Measurements from ENCODE around the gene USP7. TPM values are rescaled to one million over a fixed set of nuclear protein-coding genes. Genes with fewer than 3 reads are reported as not detected.

The USP7 gene
- total RNA-seq, 1 experiment from 2014 or later, result 125 TPM

- ChIA-PET POLR2A (interaction anchor here (0.7 kb wide), 1 partner anchor 35 kb away, joined by 3 read pairs; no protein-coding TSS in a partner anchor), CTCF (interaction anchor here (0.8 kb wide), 1 partner anchor 12 kb away, joined by 4 read pairs; no protein-coding TSS in a partner anchor)
- peaks cover 54% of the 10 kb centered on the region for H3K4me1 ChIP-seq (ENCODE audit: control insufficient read depth, insufficient read depth, low read length)
- TF ChIP-seq, protein P1, sequence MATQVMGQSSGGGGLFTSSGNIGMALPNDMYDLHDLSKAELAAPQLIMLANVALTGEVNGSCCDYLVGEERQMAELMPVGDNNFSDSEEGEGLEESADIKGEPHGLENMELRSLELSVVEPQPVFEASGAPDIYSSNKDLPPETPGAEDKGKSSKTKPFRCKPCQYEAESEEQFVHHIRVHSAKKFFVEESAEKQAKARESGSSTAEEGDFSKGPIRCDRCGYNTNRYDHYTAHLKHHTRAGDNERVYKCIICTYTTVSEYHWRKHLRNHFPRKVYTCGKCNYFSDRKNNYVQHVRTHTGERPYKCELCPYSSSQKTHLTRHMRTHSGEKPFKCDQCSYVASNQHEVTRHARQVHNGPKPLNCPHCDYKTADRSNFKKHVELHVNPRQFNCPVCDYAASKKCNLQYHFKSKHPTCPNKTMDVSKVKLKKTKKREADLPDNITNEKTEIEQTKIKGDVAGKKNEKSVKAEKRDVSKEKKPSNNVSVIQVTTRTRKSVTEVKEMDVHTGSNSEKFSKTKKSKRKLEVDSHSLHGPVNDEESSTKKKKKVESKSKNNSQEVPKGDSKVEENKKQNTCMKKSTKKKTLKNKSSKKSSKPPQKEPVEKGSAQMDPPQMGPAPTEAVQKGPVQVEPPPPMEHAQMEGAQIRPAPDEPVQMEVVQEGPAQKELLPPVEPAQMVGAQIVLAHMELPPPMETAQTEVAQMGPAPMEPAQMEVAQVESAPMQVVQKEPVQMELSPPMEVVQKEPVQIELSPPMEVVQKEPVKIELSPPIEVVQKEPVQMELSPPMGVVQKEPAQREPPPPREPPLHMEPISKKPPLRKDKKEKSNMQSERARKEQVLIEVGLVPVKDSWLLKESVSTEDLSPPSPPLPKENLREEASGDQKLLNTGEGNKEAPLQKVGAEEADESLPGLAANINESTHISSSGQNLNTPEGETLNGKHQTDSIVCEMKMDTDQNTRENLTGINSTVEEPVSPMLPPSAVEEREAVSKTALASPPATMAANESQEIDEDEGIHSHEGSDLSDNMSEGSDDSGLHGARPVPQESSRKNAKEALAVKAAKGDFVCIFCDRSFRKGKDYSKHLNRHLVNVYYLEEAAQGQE (IDR thresholded peaks at IDR 0.05; ENCODE audit: insufficient read depth in 1 of 2, low read depth in 2 of 2, low read length in 1 of 2), result no peak
- TF ChIP-seq POLR2AphosphoS5 (IDR thresholded peaks at IDR 0.05; ENCODE audit: low read depth, low read length) (no peak), TCF7L2 (IDR thresholded peaks at IDR 0.05; ENCODE audit: low read depth, low read length) (no peak), CTCF (IDR thresholded peaks at IDR 0.05) (no peak), SIN3A (IDR thresholded peaks at IDR 0.05; ENCODE audit: borderline replicate concordance, insufficient read depth, low read depth, low read length) (no peak)
- DNase-seq (ENCODE audit: low read depth, low spot score) (no peak), ATAC-seq (no peak)
- H3K27ac ChIP-seq (ENCODE audit: low read length), result no peak overlapping the region
- H3K27me3 ChIP-seq (ENCODE audit: control insufficient read depth, insufficient read depth, low read length), result no peaks in the 10 kb centered on the region
- intact Hi-C loops (cut with micrococcal nuclease; ENCODE audit: unreplicated experiment), result no loop called here
- BruUV-seq (replicated peaks), result no TSS peak
- no peak overlapping the region for H3K4me3 ChIP-seq (ENCODE audit: low read depth in 2 of 2, low read length in 2 of 2)
- no peaks in the 10 kb centered on the region for H3K9me3 ChIP-seq (ENCODE audit: control insufficient read depth, insufficient read depth, low read depth, low read length)
- no peaks in the 10 kb centered on the region for H3K36me3 ChIP-seq (ENCODE audit: control insufficient read depth, insufficient read depth, low read length)
- in situ Hi-C loops (cut with HindIII; ENCODE audit: low pct_unique_long_range_greater_than_20kb, low sequenced_read_pairs), result no loop called here
Measured at GRCh38 chr16:8948831-8949230, 14.9 kb downstream of the USP7 start.

DNA sequence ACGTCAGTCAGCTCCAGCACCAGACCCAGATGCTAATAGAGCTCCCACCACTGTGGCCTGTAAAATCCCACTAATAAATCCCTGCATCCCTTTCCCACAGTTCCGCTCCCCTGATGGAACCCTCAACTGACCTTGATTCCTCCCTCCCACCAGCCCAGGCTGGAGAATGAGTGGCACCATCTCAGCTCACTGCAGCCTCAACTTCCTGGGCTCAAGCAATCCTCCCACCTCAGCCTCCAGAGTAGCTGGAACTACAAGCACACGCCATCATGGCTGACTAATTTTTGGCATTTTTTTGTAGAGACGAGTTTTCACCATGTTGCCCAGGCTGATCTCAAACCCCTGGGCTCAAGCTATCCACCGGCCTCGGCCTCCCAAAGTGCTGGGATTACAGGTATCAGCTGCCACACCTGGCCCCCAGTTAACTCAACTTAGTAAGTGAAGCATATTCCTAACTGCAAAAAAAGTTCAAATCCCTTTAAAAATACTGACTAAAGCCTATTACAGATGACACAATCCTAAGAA, 15.6 kb downstream of the USP7 start:
- POLR2A ChIA-PET, result interaction anchor here (0.7 kb wide), 1 partner anchor 34 kb away, joined by 3 read pairs; no protein-coding TSS in a partner anchor
- DNase-seq (ENCODE audit: low read depth, low spot score), result no peak
- BruUV-seq (replicated peaks), result no TSS peak
- ATAC-seq, result no peak
- intact Hi-C loops (cut with micrococcal nuclease; ENCODE audit: unreplicated experiment) (no loop called here), in situ Hi-C loops (cut with HindIII; ENCODE audit: low pct_unique_long_range_greater_than_20kb, low sequenced_read_pairs) (no loop called here)
- Histone ChIP-seq H3K4me3 (ENCODE audit: low read depth in 2 of 2, low read length in 2 of 2) (no peak overlapping the region), H3K27me3 (ENCODE audit: control insufficient read depth, insufficient read depth, low read length) (no peaks in the 10 kb centered on the region), H3K9me3 (ENCODE audit: control insufficient read depth, insufficient read depth, low read depth, low read length) (no peaks in the 10 kb centered on the region), H3K4me1 (ENCODE audit: control insufficient read depth, insufficient read depth, low read length) (peaks cover 61% of the 10 kb centered on the region), H3K36me3 (ENCODE audit: control insufficient read depth, insufficient read depth, low read length) (no peaks in the 10 kb centered on the region), H3K27ac (ENCODE audit: low read length) (no peak overlapping the region)
- TF ChIP-seq SIN3A (IDR thresholded peaks at IDR 0.05; ENCODE audit: borderline replicate concordance, insufficient read depth, low read depth, low read length) (no peak), POLR2AphosphoS5 (IDR thresholded peaks at IDR 0.05; ENCODE audit: low read depth, low read length) (no peak), TCF7L2 (IDR thresholded peaks at IDR 0.05; ENCODE audit: low read depth, low read length) (no peak), CTCF (IDR thresholded peaks at IDR 0.05) (no peak)
- TF ChIP-seq, protein P1 (IDR thresholded peaks at IDR 0.05; ENCODE audit: insufficient read depth in 1 of 2, low read depth in 2 of 2, low read length in 1 of 2), result no peak
- CTCF ChIA-PET, result interaction anchor here (0.6 to 0.8 kb wide), 2 partner anchors 11 to 162 kb away, joined by 4 to 11 read pairs; no protein-coding TSS in a partner anchor

Data from Panc1 (cell line).